ENCODE results near the gene CTBP2. TPM values are rescaled to one million over a fixed set of nuclear protein-coding genes. Genes with fewer than 3 reads are reported as not detected.

CTBP2 gene
- total RNA-seq, 3 donors from 2014 or later: 53.1 to 91.2 (median 65.9) TPM

DNA sequence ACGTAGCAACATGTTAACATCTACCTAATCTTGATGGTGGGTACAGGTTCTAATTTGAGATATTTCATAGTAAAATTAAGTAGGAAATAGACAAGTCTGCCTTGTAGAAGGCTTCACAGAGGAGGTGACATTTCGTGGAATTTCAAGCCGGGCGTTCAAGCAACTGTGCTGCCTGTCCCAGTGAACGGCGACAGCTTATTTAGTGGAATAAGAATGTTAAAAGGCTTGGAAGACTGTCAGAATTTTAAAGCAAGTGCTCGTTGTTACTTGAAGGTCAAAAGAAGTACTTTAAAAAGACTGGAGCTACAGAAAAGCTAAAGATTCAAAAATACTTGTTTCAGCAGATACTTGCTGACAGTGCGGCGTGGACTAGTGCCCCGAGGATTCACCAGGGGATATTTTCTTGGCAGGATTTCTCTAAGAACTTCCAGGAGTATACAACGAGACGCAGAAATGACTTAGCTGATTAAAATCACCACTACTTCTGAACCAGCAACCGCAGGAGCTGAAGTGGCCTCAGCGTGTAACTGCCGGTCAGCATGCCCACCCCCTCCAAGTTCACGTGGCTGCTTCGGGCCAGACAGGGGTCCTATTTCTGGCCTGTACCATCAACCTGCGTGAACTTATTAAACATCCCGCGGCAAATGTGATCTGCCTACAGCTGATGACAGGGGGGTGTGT is 46.5 kb downstream of the CTBP2 start:
- Histone ChIP-seq H3K4me3 (peak overlapping the region in 1 of 3 donors; percentile 17), H3K4me1 (peaks cover 0 to 43% of the 10 kb centered on the region in 2 donors), H3K36me3 (no peaks in the 10 kb centered on the region), H3K9me3 (no peaks in the 10 kb centered on the region), H3K27me3 (no peaks in the 10 kb centered on the region), H3K27ac (peak overlapping the region; percentile 26 to 45)
- intact Hi-C loops (cut with DNase I; ENCODE audit: low total_unique reads): loop anchor here (1.0 to 2.0 kb wide), 2 partner anchors 16 to 21 kb away; no protein-coding TSS in a partner anchor
- DNase-seq (ENCODE audit: low spot score in 2 of 2): no peak
- TF ChIP-seq, protein P1, sequence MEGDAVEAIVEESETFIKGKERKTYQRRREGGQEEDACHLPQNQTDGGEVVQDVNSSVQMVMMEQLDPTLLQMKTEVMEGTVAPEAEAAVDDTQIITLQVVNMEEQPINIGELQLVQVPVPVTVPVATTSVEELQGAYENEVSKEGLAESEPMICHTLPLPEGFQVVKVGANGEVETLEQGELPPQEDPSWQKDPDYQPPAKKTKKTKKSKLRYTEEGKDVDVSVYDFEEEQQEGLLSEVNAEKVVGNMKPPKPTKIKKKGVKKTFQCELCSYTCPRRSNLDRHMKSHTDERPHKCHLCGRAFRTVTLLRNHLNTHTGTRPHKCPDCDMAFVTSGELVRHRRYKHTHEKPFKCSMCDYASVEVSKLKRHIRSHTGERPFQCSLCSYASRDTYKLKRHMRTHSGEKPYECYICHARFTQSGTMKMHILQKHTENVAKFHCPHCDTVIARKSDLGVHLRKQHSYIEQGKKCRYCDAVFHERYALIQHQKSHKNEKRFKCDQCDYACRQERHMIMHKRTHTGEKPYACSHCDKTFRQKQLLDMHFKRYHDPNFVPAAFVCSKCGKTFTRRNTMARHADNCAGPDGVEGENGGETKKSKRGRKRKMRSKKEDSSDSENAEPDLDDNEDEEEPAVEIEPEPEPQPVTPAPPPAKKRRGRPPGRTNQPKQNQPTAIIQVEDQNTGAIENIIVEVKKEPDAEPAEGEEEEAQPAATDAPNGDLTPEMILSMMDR (IDR thresholded peaks at IDR 0.05): no peak
- TF ChIP-seq POLR2AphosphoS5 (IDR thresholded peaks at IDR 0.05): no peak
- TF ChIP-seq POLR2A (IDR thresholded peaks at IDR 0.05): no peak

DNA sequence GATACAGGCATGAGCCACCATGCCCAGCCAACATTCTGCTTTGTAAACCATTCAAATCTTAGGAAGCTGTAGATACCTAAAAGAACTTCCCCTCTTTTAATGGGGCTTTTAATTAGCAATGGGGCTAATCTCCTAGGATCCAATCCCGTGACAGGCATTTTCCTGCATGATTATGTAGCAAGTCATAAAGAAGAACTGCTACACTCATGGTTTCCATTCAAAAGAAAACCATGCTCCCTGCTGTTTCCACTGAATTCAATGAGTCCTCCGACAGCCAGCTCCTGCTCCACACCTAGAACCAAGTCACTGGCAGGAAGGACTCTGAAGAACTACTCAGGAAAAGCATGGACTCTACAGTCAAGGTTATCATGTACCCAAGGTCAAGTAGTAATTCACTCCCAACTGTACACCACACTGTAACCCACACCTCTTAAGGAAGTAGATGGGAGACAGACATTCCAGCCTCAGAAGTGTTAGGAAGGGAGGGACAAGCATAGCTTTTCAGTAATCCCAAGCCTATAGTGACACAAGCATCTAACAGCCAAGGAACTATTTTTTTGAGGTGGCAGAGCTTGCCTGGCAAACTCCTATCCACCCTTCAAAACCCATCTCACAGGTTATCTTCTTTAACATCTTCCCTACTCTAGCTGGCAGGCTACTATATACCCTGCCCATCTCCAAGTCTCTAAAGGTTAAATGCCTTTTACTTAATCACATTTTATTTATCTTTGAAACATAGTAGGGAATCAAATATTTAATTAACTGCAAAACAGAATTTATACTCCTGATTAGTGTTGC is 47.5 kb downstream of the CTBP2 start:
- no peaks in the 10 kb centered on the region for H3K36me3 ChIP-seq
- no peak overlapping the region for H3K4me3 ChIP-seq
- H3K27ac ChIP-seq: no peak overlapping the region
- peaks cover 0 to 36% of the 10 kb centered on the region in 2 donors for H3K4me1 ChIP-seq
- H3K9me3 ChIP-seq: no peaks in the 10 kb centered on the region
- DNase-seq (ENCODE audit: low spot score in 2 of 2): no peak
- H3K27me3 ChIP-seq: no peaks in the 10 kb centered on the region
- intact Hi-C loops (cut with DNase I; ENCODE audit: low total_unique reads): loop anchor here (1.0 kb wide), 1 partner anchor 17 kb away; no protein-coding TSS in a partner anchor
- TF ChIP-seq POLR2AphosphoS5 (IDR thresholded peaks at IDR 0.05) (no peak), POLR2A (IDR thresholded peaks at IDR 0.05) (no peak)
- TF ChIP-seq, protein P1 (IDR thresholded peaks at IDR 0.05): no peak

DNA sequence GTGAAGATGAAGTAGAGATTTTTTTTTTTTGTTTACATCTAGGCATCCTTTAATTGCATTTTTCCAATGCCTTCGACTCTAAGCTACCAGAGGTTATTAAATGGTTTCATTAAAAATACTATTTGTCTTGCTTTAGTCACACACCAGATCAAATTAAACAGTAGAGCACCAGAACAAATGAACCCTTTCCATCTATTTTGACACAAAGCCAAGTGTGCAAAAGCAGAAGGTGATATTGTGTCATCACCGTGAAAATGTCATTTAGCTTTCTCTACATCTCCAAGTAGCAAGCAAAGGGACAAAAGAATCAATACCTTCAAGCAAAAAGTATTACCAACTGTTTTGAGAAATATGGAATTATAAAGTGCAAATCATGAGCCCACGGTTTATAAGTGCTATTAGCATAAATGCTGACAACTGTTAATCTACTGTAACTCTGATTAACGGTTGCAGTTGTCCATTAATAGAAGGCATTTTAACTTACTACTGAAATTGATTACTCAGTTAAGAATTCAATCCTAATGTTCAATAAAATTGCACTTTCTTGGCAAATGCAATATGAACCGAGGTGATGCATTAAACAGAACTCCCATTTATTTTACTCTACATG is 49.1 kb downstream of the CTBP2 start:
- intact Hi-C loops (cut with DNase I; ENCODE audit: low total_unique reads): no loop called here
- DNase-seq (ENCODE audit: low spot score in 2 of 2): no peak
- Histone ChIP-seq H3K27me3 (no peaks in the 10 kb centered on the region), H3K4me1 (peaks cover 0 to 20% of the 10 kb centered on the region in 2 donors), H3K9me3 (no peaks in the 10 kb centered on the region), H3K36me3 (no peaks in the 10 kb centered on the region), H3K27ac (no peak overlapping the region), H3K4me3 (no peak overlapping the region)
- TF ChIP-seq POLR2AphosphoS5 (IDR thresholded peaks at IDR 0.05) (no peak), POLR2A (IDR thresholded peaks at IDR 0.05) (no peak)
- TF ChIP-seq, protein P1 (IDR thresholded peaks at IDR 0.05): no peak

DNA sequence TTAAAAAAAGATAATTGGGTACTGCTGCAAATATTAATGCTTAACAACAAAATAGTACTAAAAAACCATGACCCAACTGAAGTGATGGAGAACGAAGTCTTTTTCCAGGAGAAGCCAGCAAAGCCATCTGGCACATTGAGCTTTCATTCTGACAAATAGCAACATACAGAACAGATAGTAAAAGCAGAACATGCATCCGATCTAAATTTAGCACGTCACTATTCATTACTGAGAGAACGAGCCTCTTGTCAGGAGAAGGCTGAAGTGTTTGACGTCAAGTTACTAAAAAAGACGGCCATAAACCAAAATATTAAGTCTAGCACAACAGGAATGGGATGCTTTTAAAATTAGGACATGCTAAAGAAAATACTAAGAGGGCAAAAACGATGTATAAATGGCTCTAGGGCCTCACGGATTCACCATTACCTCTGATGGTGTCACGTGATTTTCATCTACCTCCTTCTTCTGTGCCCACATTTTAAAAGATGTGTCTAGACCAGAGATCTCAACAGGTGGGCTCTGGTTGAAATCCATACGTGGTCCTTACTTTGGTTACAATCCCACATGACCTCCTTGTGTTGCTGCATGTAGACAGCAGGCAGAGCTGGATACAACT is 52.3 kb downstream of the CTBP2 start:
- no peaks in the 10 kb centered on the region for H3K27me3 ChIP-seq
- DNase-seq (ENCODE audit: low spot score in 2 of 2): no peak
- H3K27ac ChIP-seq: no peak overlapping the region
- no peaks in the 10 kb centered on the region for H3K4me1 ChIP-seq
- H3K4me3 ChIP-seq: no peak overlapping the region
- intact Hi-C loops (cut with DNase I; ENCODE audit: low total_unique reads): no loop called here
- TF ChIP-seq POLR2A (IDR thresholded peaks at IDR 0.05) (no peak), POLR2AphosphoS5 (IDR thresholded peaks at IDR 0.05) (no peak)
- TF ChIP-seq, protein P1 (IDR thresholded peaks at IDR 0.05): no peak
- no peaks in the 10 kb centered on the region for H3K9me3 ChIP-seq
- H3K36me3 ChIP-seq: no peaks in the 10 kb centered on the region

Measured in breast epithelium (tissue), 4 donors.